A549 treated with ZK216348 at 1 μM for 4 hours (cell line): ENCODE measurements around the gene UBE2D1. TPM values are rescaled to one million over a fixed set of nuclear protein-coding genes. Genes with fewer than 3 reads are reported as not detected.

Experiments
- total RNA-seq: library from RNA; stranded (reverse); fragments of 200-300 nt; extraction: Qiagen RNA extraction; gene quantifications from 5 replicates; pipeline ENCODE4 v1.2.3, GENCODE V29; 2022; ENCODE audit warnings: low read depth

Gene UBE2D1
- 7.9 to 22.0 TPM (median 18.1 TPM) in 5 replicates for total RNA-seq

GRCh38 chr10:58334817-58335305, at the start of gene UBE2D1:
UBE2D1 (plus strand) TSS chr10:58335006; CDS start chr10:58335202, 196 bp downstream.

GRCh38 chr10:58384999-58385783, 50.4 kb downstream of the UBE2D1 start, which contains the start of gene TFAM:
TFAM (plus strand) TSS chr10:58385410; CDS start chr10:58385548, 138 bp downstream.

Other genes with a start within 250 kb of the UBE2D1 start
- gene IPMK, start 67.1 kb upstream of the UBE2D1 start, total RNA-seq: 1.1 to 3.7 TPM (median 2.9 TPM) in 5 replicates
- 45.7 to 66.8 TPM (median 54.5 TPM) in 5 replicates for gene CISD1, start 65.8 kb upstream of the UBE2D1 start, total RNA-seq
- gene TFAM, start 50.4 kb downstream of the UBE2D1 start, total RNA-seq: 56.5 to 105 TPM (median 69.7 TPM) in 5 replicates
- 14.9 to 23.2 TPM (median 20.5 TPM) in 5 replicates for gene BICC1, start 177.9 kb downstream of the UBE2D1 start, total RNA-seq